ENCODE measurements around the gene SAMD4B.

GRCh38 chr19:39402346-39403300 lies 60.4 kb downstream of the SAMD4B start:
- TF ChIP-seq, protein P1, sequence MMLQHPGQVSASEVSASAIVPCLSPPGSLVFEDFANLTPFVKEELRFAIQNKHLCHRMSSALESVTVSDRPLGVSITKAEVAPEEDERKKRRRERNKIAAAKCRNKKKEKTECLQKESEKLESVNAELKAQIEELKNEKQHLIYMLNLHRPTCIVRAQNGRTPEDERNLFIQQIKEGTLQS (CRISPR knock-in tag; conservative IDR thresholded peaks at IDR 0.05): no peak
- TF ChIP-seq, protein P2, sequence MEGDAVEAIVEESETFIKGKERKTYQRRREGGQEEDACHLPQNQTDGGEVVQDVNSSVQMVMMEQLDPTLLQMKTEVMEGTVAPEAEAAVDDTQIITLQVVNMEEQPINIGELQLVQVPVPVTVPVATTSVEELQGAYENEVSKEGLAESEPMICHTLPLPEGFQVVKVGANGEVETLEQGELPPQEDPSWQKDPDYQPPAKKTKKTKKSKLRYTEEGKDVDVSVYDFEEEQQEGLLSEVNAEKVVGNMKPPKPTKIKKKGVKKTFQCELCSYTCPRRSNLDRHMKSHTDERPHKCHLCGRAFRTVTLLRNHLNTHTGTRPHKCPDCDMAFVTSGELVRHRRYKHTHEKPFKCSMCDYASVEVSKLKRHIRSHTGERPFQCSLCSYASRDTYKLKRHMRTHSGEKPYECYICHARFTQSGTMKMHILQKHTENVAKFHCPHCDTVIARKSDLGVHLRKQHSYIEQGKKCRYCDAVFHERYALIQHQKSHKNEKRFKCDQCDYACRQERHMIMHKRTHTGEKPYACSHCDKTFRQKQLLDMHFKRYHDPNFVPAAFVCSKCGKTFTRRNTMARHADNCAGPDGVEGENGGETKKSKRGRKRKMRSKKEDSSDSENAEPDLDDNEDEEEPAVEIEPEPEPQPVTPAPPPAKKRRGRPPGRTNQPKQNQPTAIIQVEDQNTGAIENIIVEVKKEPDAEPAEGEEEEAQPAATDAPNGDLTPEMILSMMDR (IDR thresholded peaks at IDR 0.05): no peak
- TF ChIP-seq ZNF232 (CRISPR knock-in tag; IDR thresholded peaks at IDR 0.05) (no peak; the same call in 1 of the 2 replicates), RELA (CRISPR knock-in tag; IDR thresholded peaks at IDR 0.05; ENCODE audit: borderline replicate concordance) (no peak), USF2 (CRISPR knock-in tag; IDR thresholded peaks at IDR 0.05) (peak; percentile 28; the same call in 1 of the 2 replicates)

Data from WTC11 (cell line).